Upper lobe of right lung (tissue), 1 donor: ENCODE results near the gene NUMB. TPM values are rescaled to one million over a fixed set of nuclear protein-coding genes. Genes with fewer than 3 reads are reported as not detected.

Source experiments
- ATAC-seq: fragments of 200-7000 bp; cut with Tn5 transposase; one replicate; pipeline ENCODE4 v1.9.1; 2020; ENCODE audit warnings: mild to moderate bottlenecking, moderate library complexity
- DNase-seq: peaks from one replicate; pipeline ENCODE4 v3.0.0-alpha.2; 2020
- H3K27ac ChIP-seq: fragments of 200-600 bp; one replicate; pipeline ENCODE4 v1.8.0; 2022
- H3K27me3 ChIP-seq: fragments of 200-600 bp; one replicate; pipeline ENCODE4 v1.8.0; 2022; ENCODE audit warnings: mild to moderate bottlenecking
- H3K36me3 ChIP-seq: fragments of 200-600 bp; one replicate; pipeline ENCODE4 v1.8.0; 2022
- H3K4me1 ChIP-seq: fragments of 200-600 bp; one replicate; pipeline ENCODE4 v1.8.0; 2022
- H3K4me3 ChIP-seq: fragments of 200-600 bp; one replicate; pipeline ENCODE4 v1.8.0; 2022; ENCODE audit warnings: mild to moderate bottlenecking
- H3K9me3 ChIP-seq: fragments of 200-600 bp; one replicate; pipeline ENCODE4 v1.8.0; 2022
- intact Hi-C: fragments of 100-400 bp; cut with DNase I; formaldehyde crosslinking; loops from one replicate; pipeline ENCODE4 v1.11.0; 2022
- total RNA-seq: library from RNA; stranded (reverse); fragmentation: NEBNext Ultra II Directional; extraction: Animal tissue kit (Norgen Biotek cat#: 25700); gene quantifications from one replicate; pipeline ENCODE4 v1.2.1, GENCODE V29; 2021
- TF ChIP-seq, protein P1 (sequence below): fragments of 200-600 bp; IDR thresholded peaks from one replicate; pipeline ENCODE4 v1.8.0; 2022; ENCODE audit warnings: antibody characterized with exemption
- donor health status: DM: no; HTN: yes; CAD: no; lungs with severe emphysema.

NUMB gene
- total RNA-seq, 1 donor from 2014 or later, result 139 TPM

GRCh38 chr14:73266317-73266716 is 192.0 kb downstream of the NUMB start:
- Histone ChIP-seq H3K36me3 (no peaks in the 10 kb centered on the region), H3K27me3 (no peaks in the 10 kb centered on the region), H3K4me1 (peaks cover 14% of the 10 kb centered on the region), H3K27ac (no peak overlapping the region), H3K4me3 (no peak overlapping the region), H3K9me3 (no peaks in the 10 kb centered on the region)
- intact Hi-C loops, result no loop called here
- TF ChIP-seq, protein P1, sequence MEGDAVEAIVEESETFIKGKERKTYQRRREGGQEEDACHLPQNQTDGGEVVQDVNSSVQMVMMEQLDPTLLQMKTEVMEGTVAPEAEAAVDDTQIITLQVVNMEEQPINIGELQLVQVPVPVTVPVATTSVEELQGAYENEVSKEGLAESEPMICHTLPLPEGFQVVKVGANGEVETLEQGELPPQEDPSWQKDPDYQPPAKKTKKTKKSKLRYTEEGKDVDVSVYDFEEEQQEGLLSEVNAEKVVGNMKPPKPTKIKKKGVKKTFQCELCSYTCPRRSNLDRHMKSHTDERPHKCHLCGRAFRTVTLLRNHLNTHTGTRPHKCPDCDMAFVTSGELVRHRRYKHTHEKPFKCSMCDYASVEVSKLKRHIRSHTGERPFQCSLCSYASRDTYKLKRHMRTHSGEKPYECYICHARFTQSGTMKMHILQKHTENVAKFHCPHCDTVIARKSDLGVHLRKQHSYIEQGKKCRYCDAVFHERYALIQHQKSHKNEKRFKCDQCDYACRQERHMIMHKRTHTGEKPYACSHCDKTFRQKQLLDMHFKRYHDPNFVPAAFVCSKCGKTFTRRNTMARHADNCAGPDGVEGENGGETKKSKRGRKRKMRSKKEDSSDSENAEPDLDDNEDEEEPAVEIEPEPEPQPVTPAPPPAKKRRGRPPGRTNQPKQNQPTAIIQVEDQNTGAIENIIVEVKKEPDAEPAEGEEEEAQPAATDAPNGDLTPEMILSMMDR, result no peak
- ATAC-seq, result no peak
- no peak for DNase-seq

GRCh38 chr14:73265721-73266046 is 192.7 kb downstream of the NUMB start:
- H3K27ac ChIP-seq, result no peak overlapping the region
- no peak overlapping the region for H3K4me3 ChIP-seq
- H3K36me3 ChIP-seq, result no peaks in the 10 kb centered on the region
- TF ChIP-seq, protein P1, result no peak
- DNase-seq, result no peak
- peaks cover 14% of the 10 kb centered on the region for H3K4me1 ChIP-seq
- H3K9me3 ChIP-seq, result no peaks in the 10 kb centered on the region
- no peaks in the 10 kb centered on the region for H3K27me3 ChIP-seq
- ATAC-seq, result no peak
- intact Hi-C loops, result no loop called here

DNA sequence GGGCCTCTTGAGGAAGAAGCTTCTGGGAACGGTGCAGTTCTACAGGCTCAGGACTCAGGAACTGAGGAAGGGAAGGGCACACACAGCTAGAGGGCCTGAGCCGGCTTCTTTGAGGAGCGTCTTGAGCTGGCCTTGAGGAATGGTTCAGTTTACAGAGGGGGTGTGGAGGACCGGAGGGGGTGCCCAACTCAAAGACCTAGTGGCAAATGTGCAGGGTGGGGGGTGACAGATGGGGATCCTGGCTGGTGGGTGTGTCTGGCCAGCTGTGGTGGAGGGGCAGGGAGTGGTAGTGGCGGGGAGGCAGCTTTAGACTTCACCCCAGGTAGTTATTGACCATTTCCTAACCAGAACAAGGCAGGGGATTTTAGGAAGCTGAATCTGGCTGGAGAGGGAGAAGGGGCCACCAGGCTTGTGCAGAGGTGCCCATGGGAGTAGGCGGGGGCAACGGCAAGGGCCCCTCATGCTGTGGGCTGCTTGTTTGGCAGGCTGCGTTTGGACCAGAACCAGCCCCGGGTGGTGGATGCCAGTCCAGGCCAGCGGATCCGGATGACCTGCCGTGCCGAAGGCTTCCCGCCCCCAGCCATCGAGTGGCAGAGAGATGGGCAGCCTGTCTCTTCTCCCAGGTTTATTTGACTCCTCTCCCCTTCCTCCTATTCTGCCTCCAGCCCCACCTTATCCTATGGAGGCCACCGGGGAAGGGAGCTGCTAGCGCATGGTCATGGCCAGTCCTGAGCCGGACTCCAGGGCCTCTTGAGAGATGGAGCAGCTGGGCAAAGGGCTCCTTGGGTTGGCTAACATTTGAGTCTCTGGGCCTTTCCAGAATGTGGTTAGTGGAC is 193.2 kb downstream of the NUMB start:
- ATAC-seq, result no peak
- no peak overlapping the region for H3K27ac ChIP-seq
- no peak for DNase-seq
- intact Hi-C loops, result no loop called here
- H3K27me3 ChIP-seq, result no peaks in the 10 kb centered on the region
- no peak overlapping the region for H3K4me3 ChIP-seq
- peaks cover 9% of the 10 kb centered on the region for H3K4me1 ChIP-seq
- no peaks in the 10 kb centered on the region for H3K36me3 ChIP-seq
- TF ChIP-seq, protein P1, result no peak
- no peaks in the 10 kb centered on the region for H3K9me3 ChIP-seq

GRCh38 chr14:73264080-73264884 is 194.1 kb downstream of the NUMB start:
- H3K9me3 ChIP-seq, result no peaks in the 10 kb centered on the region
- peaks cover 1% of the 10 kb centered on the region for H3K4me1 ChIP-seq
- H3K27ac ChIP-seq, result no peak overlapping the region
- TF ChIP-seq, protein P1, result no peak
- no peaks in the 10 kb centered on the region for H3K27me3 ChIP-seq
- no peaks in the 10 kb centered on the region for H3K36me3 ChIP-seq
- intact Hi-C loops, result no loop called here
- DNase-seq (no peak), ATAC-seq (no peak)
- no peak overlapping the region for H3K4me3 ChIP-seq

DNA sequence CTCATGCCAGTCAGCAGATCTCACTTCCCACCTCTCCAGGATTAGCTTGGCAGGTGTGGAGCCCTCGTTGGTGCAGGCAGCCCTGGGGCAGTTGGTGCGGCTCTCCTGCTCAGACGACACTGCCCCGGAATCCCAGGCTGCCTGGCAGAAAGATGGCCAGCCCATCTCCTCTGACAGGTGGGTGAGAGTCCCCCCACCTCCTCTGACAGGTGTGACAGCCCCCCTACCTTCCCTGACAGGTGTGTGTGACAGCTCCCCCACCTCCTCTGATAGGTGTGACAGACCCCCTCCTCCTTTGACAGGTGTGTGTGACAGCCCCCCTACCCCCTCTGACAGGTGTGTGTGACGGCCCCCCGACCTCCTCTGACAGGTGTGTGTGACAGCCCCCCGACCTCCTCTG is 194.7 kb downstream of the NUMB start:
- H3K4me1 ChIP-seq, result no peaks in the 10 kb centered on the region
- H3K4me3 ChIP-seq, result no peak overlapping the region
- TF ChIP-seq, protein P1, result no peak
- ATAC-seq, result no peak
- intact Hi-C loops, result no loop called here
- H3K9me3 ChIP-seq, result no peaks in the 10 kb centered on the region
- no peaks in the 10 kb centered on the region for H3K27me3 ChIP-seq
- no peak for DNase-seq
- no peak overlapping the region for H3K27ac ChIP-seq
- no peaks in the 10 kb centered on the region for H3K36me3 ChIP-seq
